Activated naive CD4-positive, alpha-beta T cell treated with anti-CD3 and anti-CD28 coated beads, Interleukin-2, amount 10 ng/mL, durations not matched to agents 7 days and 5 days (primary cell): ENCODE measurements around the gene CXXC5.

Source experiments
- CTCF ChIA-PET: fragments of 350-600 bp; sonication (Branson Sonifier 250); formaldehyde crosslinking; loops from one replicate; lab custom pipeline; 2021; ENCODE audit warnings: antibody characterized with exemption; lab: Charles Lee
- DNase-seq: peaks from one replicate; pipeline ENCODE4 v3.0.0-alpha.2; 2020
- H3K27ac Mint-ChIP-seq: one replicate; pipeline ENCODE4 v1.8.0; 2021; ENCODE audit warnings: mild to moderate bottlenecking, moderate library complexity, mixed read lengths
- H3K27me3 Mint-ChIP-seq: one replicate; pipeline ENCODE4 v1.8.0; 2021; ENCODE audit warnings: mild to moderate bottlenecking, mixed read lengths
- H3K36me3 Mint-ChIP-seq: one replicate; pipeline ENCODE4 v1.8.0; 2021; ENCODE audit warnings: mixed read lengths
- H3K4me1 Mint-ChIP-seq: one replicate; pipeline ENCODE4 v1.8.0; 2021; ENCODE audit warnings: mixed read lengths
- H3K4me3 Mint-ChIP-seq: one replicate; pipeline ENCODE4 v1.8.0; 2021; ENCODE audit warnings: mild to moderate bottlenecking, moderate library complexity, mixed read lengths
- H3K9me3 Mint-ChIP-seq: one replicate; pipeline ENCODE4 v1.8.0; 2021; ENCODE audit warnings: mixed read lengths

The CXXC5 gene

GRCh38 chr5:139688751-139689372 lies 40.7 kb downstream of the CXXC5 start:
- Mint-ChIP-seq H3K36me3 (no peaks in the 10 kb centered on the region), H3K27ac (no peak overlapping the region), H3K27me3 (peaks cover 56% of the 10 kb centered on the region), H3K4me3 (no peak overlapping the region), H3K9me3 (no peaks in the 10 kb centered on the region), H3K4me1 (peaks cover 3% of the 10 kb centered on the region)
- CTCF ChIA-PET = interaction anchor here (1.4 to 7.6 kb wide), 3 partner anchors 44 to 123 kb away, joined by 3 to 113 read pairs (median 12); no protein-coding TSS in a partner anchor
- no peak for DNase-seq

GRCh38 chr5:139689631-139690063 lies 41.5 kb downstream of the CXXC5 start:
- Mint-ChIP-seq H3K27ac (no peak overlapping the region), H3K9me3 (no peaks in the 10 kb centered on the region), H3K27me3 (peaks cover 56% of the 10 kb centered on the region), H3K4me3 (no peak overlapping the region), H3K36me3 (no peaks in the 10 kb centered on the region), H3K4me1 (no peaks in the 10 kb centered on the region)
- CTCF ChIA-PET = interaction anchor here (0.7 to 7.6 kb wide), 8 partner anchors 12 to 176 kb away, joined by 3 to 113 read pairs (median 4); no protein-coding TSS in a partner anchor
- no peak for DNase-seq

GRCh38 chr5:139690064-139690802 lies 42.1 kb downstream of the CXXC5 start:
- peaks cover 57% of the 10 kb centered on the region for H3K27me3 Mint-ChIP-seq
- no peaks in the 10 kb centered on the region for H3K4me1 Mint-ChIP-seq
- peak; percentile 48 for DNase-seq
- CTCF ChIA-PET = interaction anchor here (0.7 to 7.6 kb wide), 14 partner anchors 13 to 271 kb away, joined by 3 to 113 read pairs (median 3); no protein-coding TSS in a partner anchor
- H3K4me3 Mint-ChIP-seq = no peak overlapping the region
- H3K36me3 Mint-ChIP-seq = no peaks in the 10 kb centered on the region
- no peak overlapping the region for H3K27ac Mint-ChIP-seq
- no peaks in the 10 kb centered on the region for H3K9me3 Mint-ChIP-seq

- no peak overlapping the region for H3K27ac Mint-ChIP-seq
- H3K9me3 Mint-ChIP-seq = no peaks in the 10 kb centered on the region
- H3K4me3 Mint-ChIP-seq = no peak overlapping the region
- no peak for DNase-seq
- CTCF ChIA-PET = interaction anchor here (0.7 to 7.6 kb wide), 10 partner anchors 15 to 272 kb away, joined by 3 to 113 read pairs (median 4); no protein-coding TSS in a partner anchor
- H3K27me3 Mint-ChIP-seq = peaks cover 56% of the 10 kb centered on the region
- H3K36me3 Mint-ChIP-seq = no peaks in the 10 kb centered on the region
- peaks cover 3% of the 10 kb centered on the region for H3K4me1 Mint-ChIP-seq
Observed at GRCh38 chr5:139690803-139691629, 42.9 kb downstream of the CXXC5 start.

- H3K27ac Mint-ChIP-seq = no peak overlapping the region
- H3K9me3 Mint-ChIP-seq = no peaks in the 10 kb centered on the region
- peaks cover 12% of the 10 kb centered on the region for H3K4me1 Mint-ChIP-seq
- CTCF ChIA-PET = interaction anchor here (2.3 to 7.6 kb wide), 3 partner anchors 47 to 73 kb away, joined by 6 to 113 read pairs (median 12); no protein-coding TSS in a partner anchor
- peaks cover 64% of the 10 kb centered on the region for H3K27me3 Mint-ChIP-seq
- H3K36me3 Mint-ChIP-seq = no peaks in the 10 kb centered on the region
- no peak for DNase-seq
- no peak overlapping the region for H3K4me3 Mint-ChIP-seq
Observed at GRCh38 chr5:139692148-139692547, 44.0 kb downstream of the CXXC5 start.

GRCh38 chr5:139692679-139693308 lies 44.6 kb downstream of the CXXC5 start:
- no peak for DNase-seq
- no peaks in the 10 kb centered on the region for H3K9me3 Mint-ChIP-seq
- CTCF ChIA-PET = interaction anchor here (1.5 to 7.6 kb wide), 3 partner anchors 16 to 72 kb away, joined by 3 to 113 read pairs (median 6); no protein-coding TSS in a partner anchor
- H3K27ac Mint-ChIP-seq = no peak overlapping the region
- H3K36me3 Mint-ChIP-seq = no peaks in the 10 kb centered on the region
- H3K4me1 Mint-ChIP-seq = peaks cover 15% of the 10 kb centered on the region
- peaks cover 66% of the 10 kb centered on the region for H3K27me3 Mint-ChIP-seq
- no peak overlapping the region for H3K4me3 Mint-ChIP-seq

- Mint-ChIP-seq H3K4me3 (no peak overlapping the region), H3K27ac (no peak overlapping the region), H3K4me1 (peaks cover 24% of the 10 kb centered on the region), H3K9me3 (no peaks in the 10 kb centered on the region), H3K27me3 (peaks cover 68% of the 10 kb centered on the region), H3K36me3 (no peaks in the 10 kb centered on the region)
- no peak for DNase-seq
- CTCF ChIA-PET = interaction anchor here (0.9 to 7.6 kb wide), 4 partner anchors 17 to 71 kb away, joined by 3 to 113 read pairs (median 4); no protein-coding TSS in a partner anchor
Observed at GRCh38 chr5:139693676-139694364, 45.7 kb downstream of the CXXC5 start.

- Mint-ChIP-seq H3K9me3 (no peaks in the 10 kb centered on the region), H3K27ac (no peak overlapping the region), H3K36me3 (no peaks in the 10 kb centered on the region), H3K4me1 (peaks cover 28% of the 10 kb centered on the region), H3K27me3 (peaks cover 73% of the 10 kb centered on the region), H3K4me3 (no peak overlapping the region)
- CTCF ChIA-PET = no interaction called here
- DNase-seq = no peak
Observed at GRCh38 chr5:139694556-139695177, 46.5 kb downstream of the CXXC5 start.

- H3K4me3 Mint-ChIP-seq = no peak overlapping the region
- no peak for DNase-seq
- H3K27me3 Mint-ChIP-seq = peaks cover 75% of the 10 kb centered on the region
- CTCF ChIA-PET = interaction anchor here (1.3 kb wide), 1 partner anchor 60 kb away, joined by 4 read pairs; no protein-coding TSS in a partner anchor
- peaks cover 28% of the 10 kb centered on the region for H3K4me1 Mint-ChIP-seq
- H3K9me3 Mint-ChIP-seq = no peaks in the 10 kb centered on the region
- H3K36me3 Mint-ChIP-seq = no peaks in the 10 kb centered on the region
- H3K27ac Mint-ChIP-seq = no peak overlapping the region
Observed at GRCh38 chr5:139695178-139695573, 47.0 kb downstream of the CXXC5 start.

- Mint-ChIP-seq H3K36me3 (no peaks in the 10 kb centered on the region), H3K4me1 (peaks cover 31% of the 10 kb centered on the region), H3K27ac (no peak overlapping the region), H3K9me3 (no peaks in the 10 kb centered on the region), H3K27me3 (peaks cover 73% of the 10 kb centered on the region), H3K4me3 (peak overlapping the region; percentile 52)
- CTCF ChIA-PET = interaction anchor here (0.7 to 1.3 kb wide), 3 partner anchors 61 to 467 kb away, joined by 3 to 4 read pairs (median 3); no protein-coding TSS in a partner anchor
- DNase-seq = no peak
Observed at GRCh38 chr5:139696167-139696893, 48.2 kb downstream of the CXXC5 start.

- Mint-ChIP-seq H3K4me3 (peak overlapping the region; percentile 52), H3K27me3 (peaks cover 74% of the 10 kb centered on the region), H3K4me1 (peaks cover 35% of the 10 kb centered on the region), H3K9me3 (no peaks in the 10 kb centered on the region), H3K36me3 (no peaks in the 10 kb centered on the region), H3K27ac (no peak overlapping the region)
- DNase-seq = peak; percentile 59
- CTCF ChIA-PET = no interaction called here
Observed at GRCh38 chr5:139696894-139697658, 48.9 kb downstream of the CXXC5 start.
